GM19238 (cell line): ENCODE measurements around the gene RAB13.

Experiments used
- DNase-seq: peaks from one replicate; pipeline ENCODE4 v3.0.0; 2011; ENCODE audit warnings: low spot score; ENCODE audit not compliant: insufficient read length

The RAB13 gene

DNA sequence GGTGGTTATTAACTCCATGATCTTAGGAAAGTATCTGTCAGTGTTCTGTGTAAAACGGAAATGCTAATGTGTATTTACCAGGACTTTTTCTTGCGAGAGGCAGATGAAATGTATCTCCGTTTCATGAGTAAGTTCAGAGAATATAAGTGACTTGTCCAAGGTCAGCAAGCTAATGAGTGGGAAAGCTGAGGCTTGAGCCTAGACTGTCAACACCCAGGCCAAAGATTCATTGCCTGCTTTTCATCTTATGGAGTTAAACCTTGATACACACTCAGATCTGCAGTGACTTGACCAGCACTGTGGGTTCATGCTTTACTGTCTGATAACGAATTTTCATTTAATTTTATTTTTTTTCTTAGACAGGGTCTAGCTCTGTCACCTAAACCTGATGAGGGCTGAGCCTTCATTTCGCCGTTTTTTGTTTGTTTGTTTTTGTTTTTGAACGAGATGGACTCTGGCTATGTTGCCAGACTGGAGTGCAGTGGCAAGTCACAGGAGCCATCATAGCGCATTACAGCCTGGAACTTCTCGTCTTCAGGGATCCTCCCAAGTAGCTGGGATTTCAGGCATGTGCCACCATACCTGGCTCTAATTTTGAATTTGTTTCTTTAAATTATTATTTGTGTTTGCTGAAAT, 7.7 kb downstream of the RAB13 start:
- no peak for DNase-seq

DNA sequence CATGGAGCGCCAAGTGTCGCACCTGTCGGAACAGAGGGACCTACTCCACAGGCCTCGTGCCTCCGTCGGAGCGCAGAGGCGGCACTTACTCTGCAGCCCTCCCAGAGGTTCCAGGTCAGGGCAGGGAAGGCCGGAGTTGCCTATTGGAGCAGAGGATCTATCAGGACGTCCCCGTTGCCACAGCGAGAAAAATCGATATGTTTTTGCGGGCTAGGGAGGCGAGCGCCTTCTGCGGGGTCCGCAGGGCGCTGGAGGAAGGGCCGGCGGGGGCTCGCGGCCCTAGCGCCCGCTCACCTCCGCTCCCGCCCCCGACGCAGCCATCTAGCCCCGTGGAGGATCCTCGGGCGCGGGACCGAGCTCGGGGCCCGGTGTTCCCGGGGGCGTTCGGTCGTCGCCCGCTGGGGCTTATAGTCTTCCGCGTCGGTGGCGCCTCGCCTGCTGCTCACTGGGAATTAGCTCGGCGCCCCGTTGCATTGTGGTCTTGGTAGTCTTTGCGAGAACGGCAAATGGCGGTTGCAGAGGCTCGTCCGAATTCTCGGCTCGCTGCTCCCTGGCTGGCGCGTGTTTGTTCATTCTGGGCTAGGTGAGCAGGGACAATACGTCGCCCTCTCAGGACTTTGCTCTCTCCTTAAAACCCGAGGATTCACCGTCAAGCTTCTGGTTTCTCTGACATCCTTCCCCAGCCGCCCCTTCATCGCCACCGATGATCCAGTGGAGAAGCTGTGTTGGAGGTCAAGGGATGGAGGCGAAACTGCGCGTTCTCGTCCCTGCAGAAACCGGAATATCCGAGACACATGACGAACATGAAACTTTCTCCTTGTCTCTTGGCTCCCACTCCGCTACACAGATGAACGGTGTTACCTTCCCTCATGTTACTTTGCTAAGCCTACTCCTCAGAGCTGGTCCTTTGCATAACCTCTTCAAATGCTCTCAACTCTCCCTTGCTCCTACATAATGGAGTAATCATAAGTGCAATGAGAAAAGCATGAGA, 8.6 kb downstream of the RAB13 start, which contains the start of gene JTB:
Gene JTB, minus strand, starts transcription at position 425 of the 991 bp plus-strand sequence. Its CDS starts 422 bp downstream, at position 3.
- peak; percentile 81 for DNase-seq

GRCh38 chr1:153976819-153977249, 9.3 kb downstream of the RAB13 start:
- DNase-seq: no peak

DNA sequence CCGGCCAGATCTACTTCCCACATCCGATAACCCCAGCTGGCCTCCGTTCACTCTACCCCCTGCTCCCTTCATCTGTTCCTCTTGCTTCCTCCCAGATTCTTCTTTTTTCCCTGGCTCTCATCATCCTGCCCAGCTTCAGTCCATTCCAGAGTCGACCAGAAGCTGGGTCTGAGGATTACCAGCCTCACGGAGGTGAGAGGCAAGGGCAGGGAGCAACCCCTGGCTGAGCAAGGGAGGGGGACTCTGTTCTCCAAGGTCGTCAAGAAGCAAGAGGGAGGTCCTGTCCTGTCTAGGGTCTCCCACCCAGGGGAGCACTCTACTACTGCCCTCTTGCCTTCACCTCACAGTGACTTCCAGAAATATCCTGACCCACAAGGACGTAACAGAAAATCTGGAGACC, 12.6 kb downstream of the RAB13 start:
- no peak for DNase-seq

DNA sequence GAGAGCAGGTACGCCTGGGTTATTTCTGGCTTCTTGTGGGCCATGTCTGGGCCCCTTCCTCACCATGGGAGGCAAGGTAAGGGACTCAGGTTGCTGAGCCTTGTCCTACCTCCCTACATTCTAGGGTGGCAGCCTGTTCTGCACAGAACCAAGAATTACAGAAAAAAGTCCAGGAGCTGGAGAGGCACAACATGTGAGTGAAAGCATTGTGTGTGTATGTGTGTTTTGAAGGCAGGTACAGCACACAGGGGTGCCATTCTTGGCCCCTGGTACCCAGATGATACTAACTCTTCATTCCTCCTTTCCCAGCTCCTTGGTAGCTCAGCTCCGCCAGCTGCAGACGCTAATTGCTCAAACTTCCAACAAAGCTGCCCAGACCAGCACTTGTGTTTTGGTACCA, 13.1 kb downstream of the RAB13 start:
- DNase-seq: no peak

DNA sequence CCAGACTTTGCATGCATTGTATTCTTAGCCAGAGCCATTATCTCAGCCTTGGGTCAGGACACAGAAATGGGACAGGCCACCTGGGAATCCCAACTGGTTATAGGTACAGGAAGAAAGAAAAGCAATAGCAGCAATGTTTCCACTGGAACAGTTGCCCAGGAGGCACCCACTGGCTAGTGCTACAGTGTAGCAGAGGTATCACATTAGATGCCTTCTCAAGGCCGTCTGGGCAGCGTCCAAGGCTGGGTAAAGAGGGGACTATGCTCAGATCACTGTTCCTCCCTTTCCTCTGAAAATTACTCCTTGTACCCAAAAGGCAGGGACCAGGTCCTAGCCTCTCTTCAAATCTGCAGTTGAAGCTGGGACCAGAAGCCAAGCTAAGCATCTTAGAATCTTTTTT, 15.8 kb downstream of the RAB13 start:
- no peak for DNase-seq

DNA sequence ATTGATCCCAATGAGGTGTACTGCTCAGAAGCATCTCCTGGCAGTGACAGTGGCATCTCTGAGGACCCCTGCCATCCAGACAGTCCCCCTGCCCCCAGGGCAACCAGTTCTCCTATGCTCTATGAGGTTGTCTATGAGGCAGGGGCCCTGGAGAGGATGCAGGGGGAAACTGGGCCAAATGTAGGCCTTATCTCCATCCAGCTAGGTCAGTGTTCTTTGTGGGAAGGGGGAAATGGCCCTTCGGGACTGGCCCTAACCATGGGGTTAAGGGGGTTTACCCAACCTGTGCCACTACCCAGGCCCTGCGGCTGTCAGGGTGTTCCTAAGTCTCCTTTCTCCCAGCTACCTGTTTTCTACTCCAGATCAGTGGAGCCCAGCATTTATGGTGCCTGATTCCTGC, 17.2 kb downstream of the RAB13 start:
- DNase-seq: no peak

GRCh38 chr1:153968408-153968807, 17.7 kb downstream of the RAB13 start:
- DNase-seq: no peak

GRCh38 chr1:153968000-153968363, 18.2 kb downstream of the RAB13 start:
- DNase-seq: no peak

- DNase-seq: peak; percentile 81
Measured at GRCh38 chr1:153967107-153967999, 18.8 kb downstream of the RAB13 start, which contains the start of gene CREB3L4. CREB3L4 (plus strand) TSS chr1:153967902; CDS start chr1:153968526, 624 bp downstream.

DNA sequence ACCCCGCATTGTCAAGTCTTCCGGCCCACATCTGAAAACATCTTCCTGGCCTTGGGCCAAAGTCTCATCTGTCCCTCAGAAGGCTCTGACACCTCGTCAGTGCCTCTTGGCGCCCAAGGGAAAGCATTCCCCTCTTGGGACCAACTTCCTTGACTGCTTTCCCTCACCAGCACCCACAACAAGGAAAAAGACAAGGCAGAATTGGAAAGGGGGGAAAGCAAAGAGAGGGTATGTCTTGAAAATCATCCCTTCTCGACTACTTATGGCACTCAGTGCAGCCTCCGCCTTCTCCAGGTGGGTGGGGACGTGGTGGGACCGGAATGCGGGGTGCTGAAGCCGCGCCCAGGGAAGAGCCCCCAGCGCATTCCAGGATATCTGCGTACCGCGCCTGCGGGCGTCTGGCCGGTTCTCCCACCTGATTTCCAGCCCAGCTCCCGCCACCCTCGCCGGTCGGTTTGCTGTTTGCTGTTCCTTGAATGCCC, 22.2 kb downstream of the RAB13 start:
- DNase-seq: no peak

DNA sequence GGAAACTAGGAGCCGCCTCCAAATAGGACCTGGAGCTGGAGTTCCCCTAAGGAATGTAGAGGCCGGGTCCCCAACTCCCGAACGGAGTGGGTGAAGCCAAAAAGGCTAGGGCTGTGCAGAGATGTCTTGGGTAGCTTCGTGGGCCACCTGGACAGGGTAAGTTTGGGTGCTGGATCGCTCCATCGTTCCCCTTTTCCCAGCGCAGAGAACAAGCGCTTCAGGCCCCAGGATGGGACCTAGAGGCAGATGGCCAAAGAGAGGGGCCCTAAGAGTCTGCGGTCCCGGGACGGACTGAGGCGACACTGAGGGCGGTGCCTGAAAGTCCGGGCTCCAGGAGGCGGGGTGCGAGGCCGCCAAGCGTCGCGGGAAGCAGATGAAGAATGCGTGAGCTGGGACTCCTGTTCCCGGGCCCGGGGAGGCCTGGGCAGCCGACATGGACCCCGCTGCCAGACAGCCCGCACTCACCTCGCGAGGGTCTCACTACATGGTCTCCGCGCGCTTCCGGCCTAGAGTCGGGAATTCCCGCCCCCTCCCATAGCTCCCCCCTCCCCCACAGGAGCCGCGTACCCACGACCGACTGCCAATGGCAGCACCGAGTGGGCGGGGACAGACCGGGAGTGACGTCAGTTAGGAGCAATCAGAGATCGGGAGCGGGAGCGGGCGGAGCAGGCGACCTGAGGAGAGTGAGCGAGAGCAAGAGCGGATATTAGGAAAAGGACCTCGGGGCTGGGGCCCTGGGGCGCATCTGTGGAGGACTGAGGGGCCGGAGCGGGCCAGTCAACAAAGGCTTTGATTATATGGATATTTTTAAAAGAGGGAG, 22.9 kb downstream of the RAB13 start, which contains the start of gene SLC39A1:
Gene SLC39A1, minus strand, starts transcription at position 508 of the 820 bp plus-strand sequence. CDS start 822 bp downstream, outside the sequence.
- peak; percentile 83 for DNase-seq

DNA sequence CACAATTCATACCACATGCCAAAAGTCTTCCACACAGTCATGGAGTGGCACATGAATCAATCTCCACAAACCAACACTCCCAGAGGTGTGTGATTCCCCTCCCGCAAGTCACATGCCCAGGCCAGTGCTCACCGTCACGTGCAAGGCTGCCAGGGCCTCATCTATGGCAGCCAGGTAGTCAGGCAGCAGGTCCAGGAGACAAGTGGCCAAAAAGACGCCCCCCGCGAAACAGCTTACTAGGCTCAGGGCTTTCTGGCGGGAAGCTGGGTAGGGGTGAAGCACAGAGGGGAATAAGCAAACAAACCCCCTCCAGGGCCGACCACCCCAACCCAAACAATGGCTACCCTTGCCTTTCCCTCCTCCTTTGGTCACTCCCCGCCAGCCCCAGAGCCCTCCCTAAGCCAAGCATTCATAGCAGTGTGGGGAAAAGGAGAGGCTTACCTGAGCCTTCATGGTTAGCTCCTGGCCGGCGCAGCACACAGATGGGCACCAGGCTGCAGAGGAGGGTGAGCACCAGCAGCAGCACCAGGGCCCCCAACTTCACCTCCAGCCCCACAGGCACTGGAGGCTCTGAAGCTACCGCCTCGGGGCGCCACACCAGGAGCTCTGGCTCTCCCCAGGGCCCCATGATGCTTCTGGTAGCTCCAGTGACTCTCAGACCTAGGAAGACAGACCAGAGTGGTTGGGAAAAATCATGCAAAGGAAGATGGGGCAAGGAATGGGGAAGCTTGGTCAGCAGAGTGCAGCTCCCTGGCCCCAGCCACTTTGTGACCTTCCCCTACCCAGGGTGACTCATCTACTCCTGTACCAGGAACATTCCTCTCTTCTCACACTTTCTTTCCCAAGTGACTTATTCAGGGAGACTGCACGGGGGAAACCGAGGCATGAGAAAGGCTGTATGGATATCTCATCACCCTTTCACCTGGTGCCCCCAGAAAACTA, 23.8 kb downstream of the RAB13 start:
- DNase-seq: no peak

DNA sequence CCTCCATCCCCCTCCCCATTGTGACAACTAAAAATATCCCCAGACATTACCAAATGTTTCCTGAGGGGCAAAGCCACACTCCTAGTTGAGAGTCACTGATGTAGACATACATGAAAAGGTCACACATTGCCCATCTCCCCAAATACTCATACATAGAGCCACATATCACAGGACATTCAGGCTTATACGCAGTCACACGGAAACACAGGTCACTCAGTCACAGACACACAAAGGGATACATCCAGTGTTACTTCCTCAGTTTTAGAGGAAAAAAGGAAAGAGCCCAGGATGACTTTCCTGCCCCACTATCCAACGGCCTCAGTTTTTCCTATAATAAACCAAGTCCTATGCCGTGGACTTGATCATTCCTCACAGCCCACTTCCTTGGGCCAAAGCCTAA, 24.7 kb downstream of the RAB13 start:
- DNase-seq: no peak

GRCh38 chr1:153960206-153960605, 25.9 kb downstream of the RAB13 start:
- DNase-seq: no peak

DNA sequence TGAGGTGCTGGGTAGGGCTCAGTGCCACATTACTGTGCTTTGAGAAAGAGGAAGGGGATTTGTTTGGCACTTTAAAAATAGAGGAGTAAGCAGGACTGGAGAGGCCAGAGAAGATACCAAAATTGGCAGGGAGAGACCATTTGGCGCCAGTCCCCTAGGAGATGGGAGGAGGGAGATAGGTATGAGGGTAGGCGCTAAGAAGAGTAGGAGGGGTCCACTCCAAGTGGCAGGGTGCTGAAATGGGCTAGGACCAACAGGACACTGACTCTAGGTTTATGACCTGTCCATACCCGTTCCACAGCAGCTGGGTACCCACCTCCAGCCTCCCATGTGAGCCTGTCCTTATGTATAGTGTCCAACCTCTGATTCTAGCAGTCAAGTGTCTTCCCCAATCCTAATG, 26.7 kb downstream of the RAB13 start:
- no peak for DNase-seq

- no peak for DNase-seq
Measured at GRCh38 chr1:153958961-153959260, 27.2 kb downstream of the RAB13 start.

- peak; percentile 96 for DNase-seq
Measured at GRCh38 chr1:153958111-153958960, 27.8 kb downstream of the RAB13 start, which contains the start of gene CRTC2. CRTC2 (minus strand) TSS chr1:153958612; CDS start chr1:153958497, 115 bp downstream.
